ENCODE results near the gene OPRM1.

Gene OPRM1

DNA sequence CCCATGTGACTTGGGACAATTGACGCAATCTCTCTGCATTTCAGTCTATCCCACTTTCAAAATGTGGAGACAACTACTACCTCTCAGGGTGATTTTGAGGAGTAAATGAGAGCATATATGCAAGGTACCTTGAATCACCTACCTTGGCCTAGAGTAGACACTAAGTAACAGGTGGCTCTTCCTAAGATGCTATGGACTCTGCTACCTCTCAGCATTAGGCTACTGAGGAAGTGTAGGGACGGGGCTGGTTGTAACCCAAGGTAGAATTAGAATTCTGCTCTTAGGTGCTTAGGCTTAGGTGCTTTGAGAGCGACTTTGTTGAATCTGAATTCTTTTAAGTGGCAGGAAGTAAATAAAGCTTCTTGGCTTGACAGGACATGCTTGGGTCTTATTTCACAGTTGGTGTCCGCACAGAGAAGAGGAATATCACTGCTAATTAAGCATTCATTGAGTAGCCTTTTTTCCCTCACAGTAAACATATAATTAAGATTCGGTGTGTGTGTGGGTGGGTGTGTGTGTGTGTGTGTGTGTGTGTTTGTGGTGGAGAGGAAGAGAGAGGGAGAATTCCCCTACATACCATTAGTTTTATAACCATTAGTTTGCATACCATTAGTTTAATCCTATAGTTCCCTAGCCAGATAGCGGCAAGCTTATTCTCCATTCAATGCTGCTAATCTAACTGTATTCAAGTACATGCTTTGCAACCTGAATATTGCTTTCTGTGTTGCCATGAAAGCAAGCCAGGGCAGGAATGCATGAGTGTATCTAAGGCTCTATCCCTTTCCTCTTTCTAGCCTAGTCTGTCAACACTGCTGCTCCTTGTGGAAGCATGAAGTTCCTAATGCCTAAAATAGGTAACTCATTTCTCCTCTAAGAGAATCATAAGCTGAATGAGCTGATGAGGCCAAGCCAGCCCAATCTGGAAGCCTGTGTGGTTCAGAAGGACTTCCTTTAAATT lies 205.0 kb downstream of the OPRM1 start:
- DNase-seq, result no peak

DNA sequence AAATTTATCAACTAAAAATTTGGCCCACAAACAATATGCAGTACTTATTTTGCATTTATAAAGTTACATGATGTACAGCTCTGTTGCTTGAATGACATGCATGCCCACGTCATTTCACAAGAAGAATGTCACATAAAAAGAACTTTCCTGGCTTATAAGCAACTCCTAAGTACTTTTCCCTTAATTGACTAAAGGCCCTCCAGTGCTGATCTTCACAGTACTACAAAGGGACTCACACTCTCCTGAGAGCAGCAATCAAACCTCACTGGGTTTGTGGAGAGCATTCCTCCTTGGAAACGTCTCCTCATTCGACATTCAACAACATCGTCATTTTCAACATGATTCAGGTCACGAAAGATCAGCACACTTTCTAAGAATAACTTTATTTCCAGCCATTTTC lies 206.5 kb downstream of the OPRM1 start:
- DNase-seq, result no peak

DNA sequence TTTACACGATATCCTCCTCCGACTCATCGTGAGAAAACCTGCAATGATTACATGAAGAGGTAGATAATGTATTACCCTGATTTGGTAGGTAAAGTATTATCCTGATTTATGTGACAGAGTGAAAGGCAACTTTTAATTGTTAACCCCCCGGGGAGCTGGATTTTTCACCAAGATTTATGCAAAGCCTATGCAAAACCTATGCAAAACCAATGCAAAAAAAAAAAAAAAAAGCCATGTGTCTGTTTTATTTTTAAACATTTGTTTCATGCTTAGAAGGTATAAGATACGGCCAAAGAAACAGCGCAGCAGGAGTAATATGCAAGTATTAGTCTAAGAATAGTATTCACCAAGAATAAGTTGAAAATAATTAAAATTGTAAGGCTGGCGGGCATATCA lies 207.7 kb downstream of the OPRM1 start:
- DNase-seq, result no peak

DNA sequence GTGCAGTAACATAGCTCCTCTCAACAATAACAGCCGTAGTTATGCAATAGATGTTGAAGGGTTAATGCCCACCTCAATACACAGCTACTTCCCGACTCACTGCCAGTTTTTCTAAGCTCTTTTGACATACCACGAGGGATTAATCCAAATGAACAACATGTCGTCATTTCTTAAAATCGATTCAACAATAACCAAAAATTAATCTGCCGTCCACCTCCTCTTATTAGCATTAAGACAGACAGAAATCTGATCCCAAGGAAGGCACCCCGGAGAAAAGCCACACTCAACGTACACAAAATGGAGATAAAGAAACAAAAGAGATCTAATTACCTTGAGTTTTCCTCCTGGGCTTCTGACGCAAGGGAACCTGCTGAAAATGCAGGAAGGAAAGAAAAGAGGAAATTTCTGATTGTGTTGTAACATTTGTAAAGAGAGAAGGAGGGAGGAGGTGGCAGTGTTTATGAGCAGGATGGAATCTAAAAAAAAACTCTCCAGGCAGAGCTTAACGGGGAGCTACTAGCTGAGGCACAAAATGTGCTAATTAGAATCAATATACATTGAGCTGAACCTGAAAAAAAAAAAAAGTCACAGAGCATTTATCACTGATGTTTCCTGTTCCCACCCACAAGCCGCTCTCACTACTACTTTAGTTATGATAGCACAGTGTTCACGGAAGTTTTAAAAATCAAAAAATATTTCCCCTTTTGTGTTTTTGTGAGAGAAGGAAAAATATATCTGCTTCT lies 208.2 kb downstream of the OPRM1 start:
- no peak for DNase-seq

DNA sequence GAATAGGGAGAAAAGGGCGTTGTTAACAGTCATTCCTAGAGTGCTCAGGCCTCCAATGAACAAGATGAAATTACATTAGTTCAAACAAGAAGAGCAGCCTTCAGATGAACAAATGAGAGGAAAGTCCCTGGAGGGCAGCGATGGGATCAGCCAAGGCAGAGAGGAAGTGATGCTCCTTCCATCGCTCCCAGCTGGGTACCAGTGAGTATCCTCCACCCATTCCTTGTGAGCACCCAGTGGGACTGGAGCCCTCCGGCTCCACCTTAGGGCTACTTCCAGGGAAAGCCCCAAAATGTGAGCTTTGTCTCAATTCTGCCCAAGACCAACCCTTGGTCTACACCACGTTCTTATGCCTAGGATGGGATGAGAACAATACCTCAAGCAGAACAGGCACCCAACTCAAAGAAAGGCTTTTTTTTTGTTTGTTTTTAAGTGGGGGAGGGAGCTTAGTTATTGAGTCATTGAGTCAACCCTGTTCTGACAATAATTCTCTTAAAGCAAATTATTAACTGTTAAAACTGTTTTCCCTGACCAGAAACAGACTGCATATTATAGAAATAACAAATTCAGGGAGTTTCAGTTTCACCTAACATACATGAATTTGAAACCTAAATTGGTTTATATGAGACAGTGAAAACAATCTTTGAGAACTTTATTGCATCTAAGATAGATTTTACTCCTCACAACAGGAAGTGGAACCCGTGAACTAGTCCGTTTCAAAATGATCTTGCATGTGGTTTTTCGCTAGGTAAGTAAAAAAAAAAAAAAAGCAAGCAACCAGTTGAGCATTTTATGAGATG lies 210.7 kb downstream of the OPRM1 start:
- DNase-seq, result no peak

DNA sequence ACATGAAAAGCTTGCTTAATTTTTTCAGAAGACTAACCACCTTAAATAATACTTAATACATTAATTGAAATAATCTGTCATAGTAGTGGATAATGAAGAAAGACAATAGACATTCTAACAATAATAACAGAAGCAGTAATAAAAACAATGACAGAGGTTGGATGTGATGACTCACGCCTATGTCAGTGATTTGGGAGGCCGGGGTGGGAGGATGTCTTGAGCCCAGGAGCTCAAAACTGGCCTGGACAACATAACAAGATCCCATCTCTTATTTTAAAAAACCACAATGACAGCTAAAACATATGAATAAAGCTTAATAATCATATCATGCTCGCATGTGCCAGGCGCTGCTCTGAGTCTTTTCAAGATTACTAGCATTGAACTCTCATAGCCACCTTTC lies 212.1 kb downstream of the OPRM1 start:
- DNase-seq, result no peak

DNA sequence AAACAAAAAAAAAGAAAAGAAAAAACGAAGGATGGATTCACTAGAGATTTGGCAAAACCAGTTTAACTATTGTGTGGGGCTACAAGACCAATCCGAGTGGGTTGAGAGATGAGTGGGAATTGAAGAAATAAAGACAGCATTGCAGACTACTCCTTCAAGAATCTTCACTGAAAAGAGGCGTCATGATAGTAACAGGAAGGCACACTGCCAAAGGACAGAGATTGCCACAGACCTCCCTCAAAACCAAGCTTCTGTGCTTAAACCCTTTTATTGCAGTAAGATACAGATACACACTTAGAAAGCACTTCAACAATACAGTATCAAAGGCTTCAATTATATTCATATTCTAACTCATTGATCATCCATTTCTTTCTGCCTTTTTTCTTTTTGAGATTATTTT lies 213.6 kb downstream of the OPRM1 start:
- no peak for DNase-seq

DNA sequence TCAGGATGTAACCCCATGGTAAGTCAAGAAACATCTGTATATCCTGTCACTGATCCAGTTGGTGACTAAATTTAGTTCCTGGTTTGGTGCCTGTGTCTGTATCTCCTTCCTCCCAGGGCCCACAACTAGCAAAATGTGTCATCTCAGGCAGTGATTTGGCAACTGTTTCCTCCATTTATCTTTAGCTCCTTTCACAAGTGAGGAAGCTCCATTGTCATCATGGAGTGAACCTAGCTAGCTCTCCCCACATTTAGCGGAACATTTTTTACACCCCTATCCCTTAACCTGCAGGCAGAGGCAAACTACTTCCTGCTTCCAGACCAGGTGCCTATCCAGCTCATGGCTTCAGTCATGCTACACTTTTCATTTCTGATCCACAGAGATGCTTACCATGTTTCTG lies 218.0 kb downstream of the OPRM1 start:
- DNase-seq, result no peak

DNA sequence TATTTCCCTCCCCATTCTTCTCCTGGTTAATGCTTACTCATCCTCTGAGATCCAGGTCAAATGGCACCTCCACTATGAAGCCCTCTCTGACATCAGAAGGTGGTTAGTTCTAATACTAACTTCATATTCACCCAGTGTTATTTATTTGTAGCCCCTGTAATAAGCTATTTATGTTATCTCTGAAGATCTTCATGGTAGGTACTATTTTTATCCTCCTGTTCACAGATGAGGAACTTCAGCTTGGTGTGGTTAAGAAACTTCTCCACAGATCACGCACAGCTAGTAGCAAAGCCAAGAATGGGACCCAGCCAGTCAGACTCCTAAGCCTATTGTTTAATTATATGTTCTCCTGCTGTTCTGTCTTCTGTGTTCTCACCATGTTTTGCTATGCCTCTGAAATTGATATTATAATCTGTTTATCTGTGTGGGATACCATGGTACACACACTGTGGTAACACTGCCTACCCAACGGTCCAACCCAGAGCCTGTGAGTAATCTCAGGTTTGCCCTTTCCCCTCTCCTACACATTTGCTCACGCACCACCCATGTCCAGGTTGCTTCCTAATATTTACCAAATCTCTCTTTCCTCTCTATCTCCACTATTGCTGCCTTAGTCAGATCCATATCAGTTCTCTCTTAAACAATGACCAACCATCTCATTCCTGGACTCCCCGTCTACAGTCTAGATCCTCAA lies 219.2 kb downstream of the OPRM1 start:
- no peak for DNase-seq

DNA sequence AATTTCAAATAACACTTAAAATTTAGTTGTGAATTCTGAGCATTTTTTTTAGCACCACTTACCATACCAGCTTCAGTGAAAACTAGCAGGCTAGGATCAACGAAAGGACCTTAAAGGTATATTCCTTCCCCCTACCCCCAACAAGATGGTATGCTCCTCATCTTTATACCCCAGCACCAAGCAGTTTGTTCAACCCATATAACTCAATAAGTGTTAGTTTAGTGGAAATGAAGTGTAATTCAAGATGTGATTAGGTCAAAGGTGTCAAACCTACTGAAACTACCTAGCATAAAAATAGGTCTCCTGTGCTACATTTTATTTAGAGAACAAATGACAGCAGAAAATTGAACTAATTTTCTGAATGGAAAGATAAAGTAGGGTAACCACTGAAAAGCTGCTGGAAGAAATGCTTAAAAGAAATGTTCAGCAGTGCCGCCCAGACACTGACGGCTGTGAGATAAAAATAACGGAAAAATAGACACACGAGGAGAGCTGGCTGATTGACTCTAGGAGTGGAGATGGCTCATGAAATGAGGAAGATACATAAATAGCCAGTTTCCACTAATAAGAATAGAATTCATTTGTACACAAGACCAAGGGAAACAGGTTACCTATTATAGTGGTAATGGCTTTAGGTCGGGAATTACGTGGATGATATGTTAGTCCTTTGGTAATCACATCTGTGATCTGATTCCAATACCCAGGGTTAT lies 222.8 kb downstream of the OPRM1 start:
- DNase-seq, result no peak

DNA sequence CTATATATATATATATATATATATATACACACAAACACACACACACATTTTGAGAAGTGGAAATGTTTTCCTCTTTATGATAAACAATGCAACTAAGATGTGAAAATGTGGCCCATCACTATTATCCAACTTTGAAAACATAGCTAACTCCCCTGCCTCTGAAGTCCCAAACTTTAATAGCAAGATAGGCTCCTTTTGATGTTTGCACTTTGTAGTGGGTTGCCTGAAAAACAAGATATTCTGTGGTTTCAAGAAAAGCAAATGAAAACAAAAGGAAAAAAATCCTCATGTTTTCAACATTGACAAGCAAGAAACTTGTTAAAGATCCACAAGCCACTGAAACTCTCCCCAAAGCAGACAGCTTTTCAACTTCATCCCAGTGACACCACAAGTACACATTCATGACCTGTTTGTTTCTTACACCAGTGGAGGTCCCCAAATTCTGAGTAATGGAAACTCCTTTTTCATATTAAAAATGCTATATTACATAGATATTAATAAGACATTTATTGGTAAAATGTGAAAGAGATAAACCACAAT lies 227.6 kb downstream of the OPRM1 start:
- no peak for DNase-seq

DNA sequence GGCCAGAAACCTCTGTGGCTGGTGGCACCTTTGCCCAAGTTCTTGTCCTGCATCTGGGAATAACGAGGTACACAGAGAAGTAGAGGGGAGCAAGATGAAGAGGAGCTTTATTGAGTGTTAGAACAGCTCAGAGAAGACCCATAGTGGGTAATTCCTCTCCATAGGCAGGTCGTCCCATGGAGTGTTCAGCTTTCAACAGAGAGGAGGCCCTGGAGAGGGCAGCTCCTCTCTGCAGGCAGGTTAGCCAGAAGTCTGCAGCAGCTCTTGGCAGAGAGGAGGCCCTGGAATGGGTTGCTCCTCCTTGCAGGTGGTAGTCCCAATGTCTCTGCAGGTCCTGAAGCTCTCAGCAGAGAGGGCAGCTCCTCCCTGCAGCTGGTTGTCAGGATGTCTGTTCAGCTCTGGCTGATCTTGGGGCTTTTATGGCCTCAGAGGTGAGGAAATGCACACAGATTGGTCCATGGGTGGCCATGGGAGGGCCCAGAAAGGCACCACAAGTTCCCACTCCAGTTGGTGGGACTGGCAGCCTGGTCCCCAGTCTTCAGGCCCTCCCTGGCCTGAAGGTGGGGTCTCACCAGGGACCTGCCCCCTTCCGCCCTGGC lies 228.6 kb downstream of the OPRM1 start:
- no peak for DNase-seq

DNA sequence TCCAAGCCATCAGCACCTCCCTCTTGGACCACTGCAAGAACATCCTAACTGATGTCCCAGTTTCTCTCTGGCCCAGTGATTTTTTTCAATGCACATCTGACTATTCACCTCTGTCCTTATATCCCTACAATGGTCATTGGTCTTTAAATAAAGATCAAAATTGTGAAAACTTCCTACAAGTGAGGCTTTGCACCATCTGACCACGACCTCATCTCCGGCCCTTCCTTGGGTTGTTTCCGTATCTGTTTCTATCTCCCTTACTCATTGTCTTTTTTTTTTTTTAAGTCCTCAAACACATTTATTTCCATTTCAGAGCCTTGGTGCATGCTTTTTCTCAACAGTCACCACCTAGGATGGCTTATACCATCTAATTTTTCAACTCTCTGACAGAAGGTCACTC lies 229.4 kb downstream of the OPRM1 start:
- no peak for DNase-seq

DNA sequence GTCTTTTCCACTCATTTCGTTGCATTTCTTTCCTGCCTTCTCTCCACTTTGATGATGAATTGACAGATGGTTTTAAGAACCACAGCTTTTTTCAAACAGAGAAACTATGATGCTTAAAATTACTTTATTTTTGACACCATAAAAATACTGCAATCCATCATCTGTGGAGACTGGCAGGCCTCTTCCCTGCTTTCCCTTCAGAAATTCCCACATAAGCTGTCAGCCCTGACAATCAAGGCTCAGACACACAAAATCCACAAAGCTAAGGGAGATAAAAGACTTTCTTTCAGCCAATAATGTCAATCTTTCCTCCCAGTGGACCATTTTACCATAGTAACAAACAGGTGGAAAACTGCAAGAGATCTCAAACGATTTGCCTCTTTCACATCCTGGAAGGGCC lies 235.1 kb downstream of the OPRM1 start:
- no peak for DNase-seq

DNA sequence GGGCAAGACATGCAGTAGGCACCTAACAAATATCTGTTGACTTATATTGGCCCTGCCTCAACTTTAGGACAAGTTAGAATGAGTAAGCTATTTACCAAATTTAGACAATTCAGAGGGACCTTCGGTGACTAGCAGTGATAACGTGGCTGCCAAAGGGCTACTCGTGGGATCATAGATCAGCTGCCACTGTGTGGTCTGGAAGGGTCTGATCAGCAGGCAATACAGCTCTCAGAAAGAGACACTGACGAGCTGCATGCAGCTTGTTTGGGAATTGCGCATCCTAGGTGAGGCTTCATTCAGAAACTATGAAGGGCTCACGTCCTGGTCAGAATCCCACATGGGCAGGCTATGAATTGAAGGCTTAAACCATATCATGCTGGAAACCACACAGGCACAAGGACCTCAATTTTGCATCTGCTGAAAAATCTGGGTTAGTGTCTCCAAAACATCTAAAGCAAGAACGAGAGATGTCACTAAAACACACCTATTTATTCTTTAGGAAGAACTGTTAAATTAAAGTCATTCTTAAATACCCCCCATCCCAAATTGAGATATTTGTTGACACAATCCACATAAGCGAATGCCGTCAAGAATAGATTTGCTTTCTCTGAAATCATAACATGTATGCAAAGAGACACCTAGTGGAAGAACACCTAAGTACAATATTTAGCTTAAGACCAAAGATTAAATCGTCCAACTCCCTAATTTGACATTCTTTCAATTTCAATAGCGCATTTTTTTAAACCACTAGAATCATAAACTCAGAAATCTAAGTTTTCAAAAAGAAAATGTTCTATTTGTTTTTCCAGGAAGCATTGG lies 238.0 kb downstream of the OPRM1 start:
- DNase-seq, result peak; percentile 2

DNA sequence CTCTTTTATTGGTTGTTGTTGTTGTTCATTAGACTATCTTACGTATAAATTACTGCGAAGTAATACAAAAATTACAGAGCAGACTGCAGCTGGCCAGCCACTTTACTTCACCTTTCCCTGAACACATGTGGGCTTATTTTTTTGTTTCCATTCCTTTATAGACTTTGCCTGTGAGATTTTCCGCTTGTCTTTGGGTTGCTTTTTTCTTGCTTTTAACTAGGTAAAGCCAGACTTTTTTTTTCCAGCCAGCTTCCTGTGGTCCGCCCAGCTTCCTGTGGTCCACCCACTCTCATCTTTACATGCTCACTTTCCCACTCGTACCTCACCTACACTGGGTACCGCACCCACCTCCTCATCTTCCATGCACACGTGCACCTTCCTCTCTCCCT lies 238.6 kb downstream of the OPRM1 start:
- no peak for DNase-seq

DNA sequence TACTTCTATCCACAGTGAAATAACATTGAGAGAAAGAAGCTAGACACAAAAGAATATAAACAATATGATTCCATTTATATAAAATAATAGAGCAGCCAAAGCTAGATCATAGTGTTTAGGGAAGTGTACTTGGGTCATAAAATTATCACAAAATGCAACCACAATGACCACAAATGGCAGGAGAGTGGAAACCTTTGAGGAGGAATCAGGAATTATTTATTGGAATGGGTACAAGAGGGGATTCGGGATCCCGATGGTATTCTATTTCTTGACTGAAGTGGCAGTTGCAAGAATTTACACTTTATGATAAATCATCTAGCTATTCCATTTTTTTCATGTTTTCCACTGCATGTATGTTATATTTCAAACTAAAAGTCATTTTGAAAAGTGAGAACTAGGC lies 241.5 kb downstream of the OPRM1 start:
- no peak for DNase-seq

DNA sequence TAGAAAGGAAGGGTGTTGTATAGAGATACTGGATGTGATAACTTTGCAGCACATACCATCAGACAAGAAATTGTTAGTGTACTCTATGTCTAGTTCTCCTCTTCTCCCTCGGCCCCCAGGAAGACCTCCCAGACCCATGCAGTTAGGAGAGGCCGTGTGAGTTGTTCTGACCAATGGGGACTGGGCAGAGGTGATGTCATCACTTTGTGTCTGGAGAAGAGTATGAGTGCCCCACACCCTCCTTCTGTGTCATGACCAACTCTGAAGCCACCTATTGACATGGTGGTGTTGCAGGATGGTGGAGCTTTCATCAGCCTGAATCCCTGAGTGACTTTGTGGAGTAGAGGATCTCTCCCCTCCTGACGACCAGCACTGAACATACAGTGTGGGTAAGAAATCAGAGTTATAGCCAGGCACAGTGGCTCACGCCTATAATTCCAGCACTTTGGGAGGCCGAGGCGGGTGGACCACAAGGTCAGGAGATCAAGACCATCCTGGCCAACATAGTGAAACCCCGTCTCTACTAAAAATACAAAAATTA lies 245.3 kb downstream of the OPRM1 start:
- no peak for DNase-seq

DNA sequence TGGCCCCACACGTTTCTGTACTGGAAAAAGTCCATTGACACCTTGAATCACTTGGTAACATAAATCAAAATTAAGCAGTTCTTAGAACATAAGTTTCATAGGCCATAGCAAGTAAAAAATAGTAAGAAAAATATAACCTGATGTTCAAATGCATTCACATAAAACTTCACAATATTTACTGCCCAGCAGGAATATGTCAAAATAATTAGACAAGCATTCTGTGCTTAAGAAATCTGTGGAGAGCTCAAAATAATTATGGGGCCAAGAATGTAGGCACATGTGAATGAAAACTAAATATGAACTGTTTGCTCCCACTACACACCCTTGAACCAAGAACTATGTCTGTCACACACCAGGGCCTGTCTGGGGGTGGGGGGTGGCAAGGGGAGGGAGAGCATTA lies 246.8 kb downstream of the OPRM1 start:
- no peak for DNase-seq

DNA sequence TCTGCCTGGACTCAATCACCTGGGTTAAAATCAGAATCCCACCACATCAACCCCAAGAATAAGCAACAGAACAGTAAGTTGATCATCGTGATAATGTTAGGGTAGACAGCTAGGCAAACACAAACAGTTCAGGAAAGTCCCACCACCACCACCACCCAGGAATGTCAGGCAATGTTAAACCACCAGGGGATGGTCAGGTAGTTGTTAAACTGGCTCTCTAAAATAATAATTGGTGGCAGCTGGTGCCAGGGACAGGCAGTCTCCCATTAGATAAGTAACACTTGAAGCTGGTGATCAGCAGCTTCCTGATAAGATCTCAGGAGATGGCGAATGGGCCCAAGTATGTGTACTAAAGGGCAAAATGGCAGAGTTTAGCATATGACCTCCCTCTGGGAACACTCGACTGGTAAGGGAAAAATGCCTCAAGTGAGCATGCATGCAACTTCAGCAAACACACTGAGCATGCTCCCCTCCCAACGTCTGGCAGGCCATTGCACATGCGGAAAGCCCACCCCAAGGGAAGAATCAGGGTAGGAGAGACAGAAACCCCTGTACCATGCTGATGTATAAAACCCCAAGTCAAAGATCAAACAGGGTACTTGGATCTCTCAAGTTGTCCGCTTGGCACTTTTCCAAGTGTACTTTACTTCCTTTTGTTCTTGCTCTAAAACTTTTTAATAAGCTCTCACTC lies 250.9 kb downstream of the OPRM1 start:
- no peak for DNase-seq

Data from SHP77 treated with DMSO at 0.1 percent for 48 hours (cell line).